Natural killer cell (primary cell): ENCODE data around the gene MT1H. TPM values are rescaled to one million over a fixed set of nuclear protein-coding genes. Genes with fewer than 3 reads are reported as not detected.

Experiments used
- ATAC-seq, 3 donors: fragments of 150-1000 bp in 2 of 3; fragments of 200-7000 bp in 1 of 3; cut with Tn5 transposase; 1 replicate in 1 of 3; 2 replicates in 2 of 3; pipeline ENCODE4 v1.10.0; 2021; ENCODE audit warnings: mild to moderate bottlenecking in 2 of 3, moderate library complexity in 2 of 3
- DNase-seq, 2 donors: peaks; one replicate each; pipeline versions ENCODE4 v3.0.0 to v3.0.0-alpha.2; 2013 to 2021; ENCODE audit warnings: mixed read lengths in 1 of 2
- H3K27ac ChIP-seq: one replicate; pipeline ENCODE4 v1.5.1; 2013; ENCODE audit warnings: mild to moderate bottlenecking, low read length
- H3K27me3 ChIP-seq: one replicate; pipeline ENCODE4 v1.6.1; 2013; ENCODE audit warnings: low read length; ENCODE audit not compliant: control insufficient read depth, insufficient read depth
- H3K36me3 ChIP-seq: one replicate; pipeline ENCODE4 v1.6.1; 2013; ENCODE audit warnings: low read length; ENCODE audit not compliant: control insufficient read depth, insufficient read depth
- H3K4me1 ChIP-seq: one replicate; pipeline ENCODE4 v1.6.1; 2013; ENCODE audit warnings: low read length; ENCODE audit not compliant: control insufficient read depth, insufficient read depth
- H3K4me3 ChIP-seq: one replicate; pipeline ENCODE4 v1.5.1; 2013; ENCODE audit warnings: low read length
- H3K9me3 ChIP-seq: one replicate; pipeline ENCODE4 v1.6.1; 2013; ENCODE audit warnings: low read length; ENCODE audit not compliant: control insufficient read depth, insufficient read depth
- H3K27ac Mint-ChIP-seq, 2 donors: one replicate each; pipeline ENCODE4 v1.8.0; 2022; ENCODE audit warnings: mild to moderate bottlenecking in 2 of 2, mixed read lengths in 2 of 2, moderate library complexity in 1 of 2
- H3K27me3 Mint-ChIP-seq, 2 donors: one replicate each; pipeline ENCODE4 v1.8.0; 2022; ENCODE audit warnings: low read depth in 2 of 2, mixed read lengths in 2 of 2
- H3K36me3 Mint-ChIP-seq: one replicate; pipeline ENCODE4 v1.8.0; 2022; ENCODE audit warnings: mixed read lengths
- H3K4me1 Mint-ChIP-seq, 2 donors: one replicate each; pipeline ENCODE4 v1.8.0; 2022; ENCODE audit warnings: mixed read lengths in 2 of 2
- H3K4me3 Mint-ChIP-seq: one replicate; pipeline ENCODE4 v1.8.0; 2022; ENCODE audit warnings: mild to moderate bottlenecking, moderate library complexity, mixed read lengths
- H3K9me3 Mint-ChIP-seq, 2 donors: one replicate each; pipeline ENCODE4 v1.8.0; 2022; ENCODE audit warnings: mixed read lengths in 2 of 2
- CTCF ChIP-seq: fragments of 200-600 bp; IDR thresholded peaks from one replicate; pipeline ENCODE4 v1.8.0; 2022; ENCODE audit warnings: antibody characterized with exemption
- WGBS: methylation state at CpG from one replicate; pipeline ENCODE4 v1.1.7; 2013; ENCODE audit warnings: missing lambda C conversion rate; ENCODE audit not compliant: insufficient coverage; 5-methylcytosine and 5-hydroxymethylcytosine counted together
- intact Hi-C: fragments of 100-400 bp; cut with micrococcal nuclease; formaldehyde crosslinking; loops from one replicate; pipeline ENCODE4 v1.14.2; 2022
- total RNA-seq, 4 donors: library from RNA; stranded (reverse); fragments of 120-200 nt in 1 of 4; gene quantifications; one replicate each; pipeline versions ENCODE4 v1.2.3 to v1.2.4, GENCODE V29; 2013 to 2022

MT1H gene
- total RNA-seq, 3 donors from 2014 or later (not counting 1 experiment from before 2014, with no cell fraction given) = not detected

- H3K27me3 Mint-ChIP-seq = peaks cover 76 to 77% of the 10 kb centered on the region in 2 donors
- no peak for ATAC-seq
- Histone ChIP-seq H3K9me3 (no peaks in the 10 kb centered on the region), H3K27ac (no peak overlapping the region), H3K36me3 (no peaks in the 10 kb centered on the region), H3K4me1 (peaks cover 24% of the 10 kb centered on the region), H3K27me3 (peaks cover 56% of the 10 kb centered on the region), H3K4me3 (no peak overlapping the region)
- no peak for TF ChIP-seq CTCF
- peak in 1 of 2 donors; percentile 26 for DNase-seq
- no peak overlapping the region for H3K4me3 Mint-ChIP-seq
- H3K4me1 Mint-ChIP-seq = peaks cover 11 to 15% of the 10 kb centered on the region in 2 donors
- H3K36me3 Mint-ChIP-seq = no peaks in the 10 kb centered on the region
- no peaks in the 10 kb centered on the region for H3K9me3 Mint-ChIP-seq
- intact Hi-C loops = no loop called here
- H3K27ac Mint-ChIP-seq = no peak overlapping the region
- WGBS = 4% methylated on average over 40 of the region's 40 CpGs
Measured at GRCh38 chr16:56635441-56635967, 34.1 kb upstream of the MT1H start.

GRCh38 chr16:56636616-56637413 lies 32.8 kb upstream of the MT1H start:
- peaks cover 8 to 12% of the 10 kb centered on the region in 2 donors for H3K4me1 Mint-ChIP-seq
- peaks cover 52% of the 10 kb centered on the region for H3K27me3 ChIP-seq

GRCh38 chr16:56637814-56638750 lies 31.5 kb upstream of the MT1H start, which contains the start of gene MT1A:
Gene MT1A (plus strand): TSS chr16:56638666. CDS start chr16:56638739, 73 bp downstream.
- Histone ChIP-seq H3K36me3 (no peaks in the 10 kb centered on the region), H3K4me3 (no peak within 1 kb of the TSS), H3K9me3 (no peaks in the 10 kb centered on the region), H3K27me3 (peaks cover 46% of the 10 kb centered on the region), H3K27ac (no peak within 1 kb of the TSS), H3K4me1 (peaks cover 23% of the 10 kb centered on the region)
- DNase-seq (peak in 1 of 2 donors; percentile 38), ATAC-seq (no peak)
- 6% methylated on average over 68 of the region's 68 CpGs for WGBS
- Mint-ChIP-seq H3K4me3 (no peak within 1 kb of the TSS), H3K27me3 (peaks cover 69 to 70% of the 10 kb centered on the region in 2 donors), H3K36me3 (no peaks in the 10 kb centered on the region), H3K9me3 (no peaks in the 10 kb centered on the region), H3K4me1 (peaks cover 13 to 14% of the 10 kb centered on the region in 2 donors), H3K27ac (no peak within 1 kb of the TSS)
- intact Hi-C loops = no loop called here
- TF ChIP-seq CTCF = no peak

More at GRCh38 chr16:56636616-56637413, 32.8 kb upstream of the MT1H start:
- Histone ChIP-seq H3K27ac (no peak overlapping the region), H3K9me3 (no peaks in the 10 kb centered on the region), H3K36me3 (no peaks in the 10 kb centered on the region), H3K4me1 (peaks cover 24% of the 10 kb centered on the region), H3K4me3 (no peak overlapping the region)
- 31% methylated on average over 9 of the region's 9 CpGs for WGBS
- intact Hi-C loops = no loop called here
- Mint-ChIP-seq H3K27ac (no peak overlapping the region), H3K27me3 (peaks cover 67 to 74% of the 10 kb centered on the region in 2 donors), H3K36me3 (no peaks in the 10 kb centered on the region), H3K4me3 (no peak overlapping the region), H3K9me3 (no peaks in the 10 kb centered on the region)
- no peak for TF ChIP-seq CTCF
- DNase-seq (no peak), ATAC-seq (no peak)
